GM12892 (cell line): ENCODE measurements around the gene CELF1.

Source experiments
- DNase-seq: peaks from one replicate; pipeline ENCODE4 v3.0.0; 2011; ENCODE audit not compliant: insufficient read length
- FAIRE-seq: peaks from 2 replicates; lab custom pipeline; 2011; peaks lifted over from hg19 to GRCh38; lab: Jason Lieb, UNC
- POLR2A ChIP-seq: IDR thresholded peaks from 2 replicates; pipeline ENCODE4 v1.6.1; 2011; ENCODE audit warnings: low read depth, low read length, control low read depth
- POLR2AphosphoS5 ChIP-seq: IDR thresholded peaks from 2 replicates; pipeline ENCODE4 v1.6.1; 2011; ENCODE audit warnings: low read depth, low read length, control low read depth
- TAF1 ChIP-seq: IDR thresholded peaks from 2 replicates; pipeline ENCODE4 v1.6.1; 2011; ENCODE audit warnings: low read depth, mild to moderate bottlenecking, control low read depth, low read length, borderline replicate concordance

Gene CELF1

DNA sequence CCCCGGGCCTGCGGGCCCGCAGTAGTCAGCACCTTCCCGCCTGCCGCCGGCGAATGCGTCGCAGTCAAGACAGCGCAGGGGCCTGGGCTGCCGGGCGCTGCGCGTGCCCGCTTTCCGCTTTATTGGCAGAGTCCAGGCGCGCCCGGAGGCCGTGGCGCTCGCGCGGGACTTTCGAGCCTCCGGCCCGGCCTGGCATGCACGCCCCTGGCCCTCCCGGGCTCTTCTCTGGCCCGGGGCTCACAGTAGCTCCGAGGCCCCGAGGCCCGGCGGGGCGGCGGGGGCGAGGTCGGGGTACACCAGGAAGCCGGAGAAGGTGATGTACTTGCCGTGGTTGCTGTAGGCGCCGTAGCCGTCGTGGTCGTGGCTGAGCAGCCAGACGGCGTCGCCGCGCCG, 36.6 kb upstream of the CELF1 start:
- TF ChIP-seq TAF1 = no peak
- no peak for TF ChIP-seq POLR2A
- TF ChIP-seq POLR2AphosphoS5 = no peak
- DNase-seq = no peak
- FAIRE-seq = no peak

DNA sequence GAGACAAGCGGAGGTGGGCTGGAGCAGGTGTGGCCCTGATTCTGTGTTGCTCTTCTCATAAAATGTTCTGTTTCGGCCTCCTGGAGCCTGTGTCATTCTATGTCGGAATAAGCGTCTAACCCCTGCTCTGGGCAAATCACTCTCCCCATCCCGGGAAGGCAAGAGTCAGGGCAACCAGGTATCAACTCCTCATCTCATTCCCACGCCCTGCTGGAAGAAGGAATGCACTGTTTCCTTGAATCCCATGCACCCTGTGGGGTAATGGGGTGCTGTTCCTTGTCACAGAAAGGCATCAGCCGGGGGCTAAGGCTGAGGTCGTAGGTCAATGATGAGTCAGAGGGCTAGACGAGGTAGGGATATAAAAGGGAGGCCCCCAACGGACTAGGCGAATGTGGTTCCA, 36.2 kb upstream of the CELF1 start:
- TF ChIP-seq POLR2AphosphoS5 (no peak), POLR2A (no peak), TAF1 (no peak)
- no peak for DNase-seq
- FAIRE-seq = no peak

DNA sequence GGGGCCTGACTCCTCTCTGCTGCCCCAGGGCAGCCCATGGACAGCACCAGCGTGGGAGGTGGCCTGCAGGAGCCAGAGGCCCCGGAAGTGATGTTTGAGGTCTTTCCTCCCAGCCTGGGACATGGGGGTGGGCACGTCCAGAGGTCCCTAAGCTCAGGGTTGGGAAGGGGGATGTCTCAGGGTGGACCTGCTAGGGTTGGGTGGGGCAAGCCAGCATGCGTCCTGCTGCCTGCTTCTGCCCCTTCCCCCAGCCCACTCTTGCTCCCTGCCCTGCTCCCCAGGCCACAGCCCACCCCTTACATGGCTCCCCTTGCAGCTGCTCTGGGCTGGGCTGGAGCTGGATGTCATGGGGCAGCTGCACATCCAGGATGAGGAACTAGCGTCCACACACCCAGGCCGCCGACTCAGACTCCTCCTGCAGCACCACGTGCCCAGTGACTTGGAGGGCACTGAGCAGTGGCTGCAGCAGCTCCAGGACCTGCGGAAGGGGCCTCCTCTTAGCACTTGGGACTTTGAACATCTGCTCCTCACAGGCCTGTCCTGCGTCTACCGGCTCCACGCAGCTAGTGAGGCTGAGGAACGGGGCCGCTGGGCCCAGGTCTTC, 34.9 kb upstream of the CELF1 start:
- FAIRE-seq (no peak), DNase-seq (no peak)
- TF ChIP-seq POLR2AphosphoS5 (no peak), POLR2A (no peak), TAF1 (no peak)

DNA sequence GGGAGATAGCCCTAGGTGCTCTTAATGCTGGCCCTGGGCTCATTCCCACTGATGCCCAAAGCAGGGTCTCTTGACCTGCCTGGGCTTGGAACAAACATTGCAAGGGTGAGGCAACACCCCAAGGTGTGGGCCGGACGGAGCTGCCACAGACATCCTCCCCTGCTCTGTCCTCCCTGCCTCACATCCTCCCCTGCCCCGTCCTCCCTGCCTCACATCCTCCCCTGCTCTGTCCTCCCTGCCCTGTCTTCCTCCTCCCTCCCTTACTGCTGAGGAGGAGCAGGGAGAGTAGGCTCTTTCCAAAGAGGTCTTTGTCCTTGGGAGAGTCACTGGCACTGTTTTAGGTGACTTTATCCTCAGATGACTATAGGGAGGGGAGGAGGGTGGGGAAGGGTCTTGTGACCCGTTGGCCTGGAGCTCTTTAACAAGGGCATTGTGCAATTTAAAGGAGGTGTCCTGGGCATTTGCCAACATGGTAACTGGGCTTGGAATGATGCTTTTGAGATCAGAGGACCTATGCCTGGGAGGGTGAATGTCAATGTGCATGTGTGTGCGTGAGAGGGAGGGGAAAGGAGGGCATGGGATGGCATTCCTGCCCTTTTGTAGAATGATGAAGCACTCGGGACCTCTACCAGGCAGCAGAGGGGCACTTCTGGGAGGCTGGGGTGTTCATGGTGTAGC, 34.2 kb upstream of the CELF1 start:
- no peak for DNase-seq
- TF ChIP-seq POLR2A (no peak), POLR2AphosphoS5 (no peak), TAF1 (no peak)
- FAIRE-seq = no peak

DNA sequence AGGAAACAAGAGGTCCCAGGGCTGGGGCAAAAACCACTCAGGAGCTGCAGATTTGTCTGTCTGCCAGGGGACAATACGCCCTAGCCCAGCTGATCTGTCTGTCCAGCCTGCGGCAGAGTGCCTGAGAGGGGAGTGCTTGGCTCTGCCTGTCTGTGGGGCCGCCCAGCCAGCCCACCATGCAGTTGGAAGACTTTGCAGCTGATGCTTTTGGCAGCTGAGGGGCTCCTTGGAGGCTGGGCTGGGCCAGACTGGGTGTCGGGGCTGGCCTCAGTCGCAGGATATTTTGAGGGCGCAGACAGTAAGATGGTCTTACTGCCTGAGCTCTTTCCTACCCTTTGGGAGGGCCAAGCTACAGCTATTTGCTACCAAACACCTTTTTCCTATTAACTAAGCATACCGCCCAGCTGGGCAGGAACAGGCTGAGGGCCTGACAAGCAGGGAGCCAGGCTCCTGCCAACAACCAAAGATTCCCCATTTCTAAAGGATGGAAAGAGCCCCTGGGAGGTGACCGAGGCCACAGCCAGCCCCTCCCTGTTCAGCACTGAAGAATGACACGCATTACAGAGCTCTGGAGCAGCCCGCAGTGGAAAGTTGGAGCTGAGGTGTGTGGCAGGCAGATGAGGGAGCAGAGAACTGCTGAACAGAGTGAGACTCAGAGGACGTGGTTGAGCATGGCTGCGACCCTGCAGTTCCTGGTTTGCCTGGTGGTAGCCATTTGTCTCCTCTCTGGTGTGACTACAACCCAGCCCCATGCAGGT, 33.3 kb upstream of the CELF1 start, which contains the start of gene FAM180B:
Gene FAM180B, plus strand, starts transcription at position 581 of the 758 bp plus-strand sequence. Its CDS starts 91 bp downstream, at position 672.
- DNase-seq (no peak), FAIRE-seq (no peak)
- no peak for TF ChIP-seq TAF1
- no peak for TF ChIP-seq POLR2AphosphoS5
- TF ChIP-seq POLR2A = no peak

DNA sequence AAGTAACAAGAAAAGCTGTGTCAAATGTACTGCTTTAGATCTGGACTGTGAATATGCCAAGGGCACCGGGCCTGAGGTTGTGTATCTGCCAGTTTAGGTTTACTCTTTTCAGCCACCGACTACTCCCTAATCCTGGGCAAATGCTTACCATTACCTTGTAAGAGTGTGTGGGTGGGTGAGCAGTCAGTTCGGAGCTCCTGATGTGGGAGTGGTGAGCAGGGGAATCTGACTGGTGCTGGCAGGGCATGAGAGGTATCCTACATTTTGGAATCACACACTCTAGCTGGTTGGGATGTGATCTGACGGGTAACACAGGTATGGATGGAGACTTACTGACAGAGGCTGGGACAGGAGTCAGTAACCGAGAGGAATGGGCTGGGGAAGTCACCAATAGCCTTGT, 30.9 kb upstream of the CELF1 start:
- no peak for FAIRE-seq
- TF ChIP-seq POLR2A = no peak
- no peak for TF ChIP-seq POLR2AphosphoS5
- no peak for TF ChIP-seq TAF1
- no peak for DNase-seq

DNA sequence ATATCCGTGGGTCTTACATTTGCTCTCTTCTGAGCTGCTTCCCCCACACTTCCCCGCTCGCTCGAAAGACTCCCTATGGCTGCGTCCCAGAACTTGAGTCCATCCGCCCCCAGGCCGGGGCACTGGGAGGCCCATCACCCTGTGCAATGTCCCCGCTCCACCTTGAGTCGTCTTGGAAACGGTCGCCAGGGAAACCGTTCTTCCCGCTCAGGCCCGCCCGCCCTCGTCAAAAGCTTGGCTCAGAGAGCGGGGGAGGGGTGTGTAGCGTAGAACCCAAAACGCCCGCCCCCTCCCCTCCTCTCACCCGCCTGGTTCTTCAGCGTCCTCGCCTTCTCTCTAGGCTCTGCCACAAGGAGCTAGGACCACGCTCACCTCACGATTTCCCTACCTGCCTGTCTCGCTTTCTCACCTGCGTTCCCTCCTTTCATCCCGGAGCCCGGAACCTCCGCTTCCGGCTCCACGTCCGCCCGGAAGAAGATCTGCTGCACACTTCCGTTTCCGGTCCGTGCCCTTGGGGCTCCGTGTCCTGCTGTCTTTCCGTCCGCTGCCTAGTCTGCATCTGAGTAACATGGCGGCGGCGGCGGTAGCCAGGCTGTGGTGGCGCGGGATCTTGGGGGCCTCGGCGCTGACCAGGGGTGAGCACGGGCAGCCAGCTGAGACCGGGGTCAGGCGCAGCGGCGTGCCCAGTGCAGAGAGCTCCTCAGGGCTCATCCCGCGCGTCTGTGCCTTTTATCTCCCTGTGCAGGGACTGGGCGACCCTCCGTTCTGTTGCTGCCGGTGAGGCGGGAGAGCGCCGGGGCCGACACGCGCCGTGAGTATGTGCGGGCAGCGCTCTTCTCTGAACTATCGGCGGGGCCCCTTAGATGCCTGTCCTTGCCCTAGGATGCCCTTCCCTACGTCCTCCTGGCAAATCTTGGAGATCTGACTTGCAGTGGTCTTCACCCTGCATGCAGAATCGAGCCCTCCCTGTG, 25.9 kb upstream of the CELF1 start, which contains the start of the genes KBTBD4 and NDUFS3:
Gene KBTBD4, minus strand, starts transcription at position 447 of the 971 bp plus-strand sequence. Its CDS starts 19 bp downstream, at position 428.
Gene NDUFS3, plus strand, starts transcription at position 551 of the 971 bp plus-strand sequence. Its CDS starts 18 bp downstream, at position 569.
- DNase-seq (peak; percentile 85), FAIRE-seq (peak; percentile 90)
- TF ChIP-seq POLR2AphosphoS5 (peak; percentile 90), TAF1 (peak; percentile 97), POLR2A (peak; percentile 87)

DNA sequence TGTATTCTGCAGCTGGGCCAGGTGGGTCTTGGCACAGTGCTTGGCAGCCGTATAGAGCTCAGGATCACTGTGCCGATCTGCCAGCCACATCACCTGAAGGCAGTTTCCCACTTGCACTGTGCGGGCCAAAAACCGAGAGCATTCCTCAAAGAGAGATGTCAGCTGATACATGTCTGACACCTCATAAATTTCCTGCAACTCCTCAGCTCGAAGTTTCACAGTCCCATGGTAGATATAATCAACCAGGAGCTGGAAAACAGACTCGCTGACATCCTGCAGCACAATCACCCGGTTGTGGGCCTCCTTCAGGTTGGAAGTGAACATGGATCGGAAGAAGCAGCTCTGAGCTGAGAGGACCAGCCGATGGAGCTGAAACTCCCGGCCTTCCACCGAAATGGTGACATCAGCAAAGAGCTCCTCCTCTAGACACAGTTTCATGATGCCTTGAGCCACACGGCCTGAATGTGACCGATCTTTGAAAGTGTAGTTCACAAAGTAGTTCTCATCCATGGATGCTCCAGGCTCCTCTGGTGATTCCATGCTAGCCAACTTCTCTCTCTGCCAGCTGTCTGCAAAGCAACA, 24.6 kb upstream of the CELF1 start:
- no peak for FAIRE-seq
- TF ChIP-seq POLR2AphosphoS5 (no peak), POLR2A (no peak), TAF1 (no peak)

DNA sequence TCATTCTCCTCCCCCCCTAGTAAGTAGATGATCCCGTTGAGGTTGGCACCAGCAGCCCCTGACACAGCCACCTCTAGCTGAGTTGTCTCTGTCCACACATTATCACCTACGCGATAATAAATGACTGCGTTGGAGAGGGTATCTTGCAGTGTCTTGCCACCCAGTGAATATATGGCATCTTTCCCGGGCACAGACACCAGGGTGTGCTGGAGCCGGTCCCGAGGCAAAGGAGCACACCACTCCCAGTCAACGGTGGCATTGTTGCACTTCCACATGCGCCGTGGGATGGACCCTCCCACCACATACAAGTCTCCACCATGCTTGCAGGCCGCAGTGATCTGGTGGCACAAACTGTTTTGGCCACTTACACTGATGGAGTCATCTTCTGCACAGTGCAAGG, 20.4 kb upstream of the CELF1 start:
- TF ChIP-seq POLR2AphosphoS5 (no peak; the same call in 1 of the 2 replicates), POLR2A (no peak), TAF1 (no peak)
- FAIRE-seq = no peak
- no peak for DNase-seq

More for the DNA sequence above, 24.6 kb upstream of the CELF1 start:
- no peak for DNase-seq

DNA sequence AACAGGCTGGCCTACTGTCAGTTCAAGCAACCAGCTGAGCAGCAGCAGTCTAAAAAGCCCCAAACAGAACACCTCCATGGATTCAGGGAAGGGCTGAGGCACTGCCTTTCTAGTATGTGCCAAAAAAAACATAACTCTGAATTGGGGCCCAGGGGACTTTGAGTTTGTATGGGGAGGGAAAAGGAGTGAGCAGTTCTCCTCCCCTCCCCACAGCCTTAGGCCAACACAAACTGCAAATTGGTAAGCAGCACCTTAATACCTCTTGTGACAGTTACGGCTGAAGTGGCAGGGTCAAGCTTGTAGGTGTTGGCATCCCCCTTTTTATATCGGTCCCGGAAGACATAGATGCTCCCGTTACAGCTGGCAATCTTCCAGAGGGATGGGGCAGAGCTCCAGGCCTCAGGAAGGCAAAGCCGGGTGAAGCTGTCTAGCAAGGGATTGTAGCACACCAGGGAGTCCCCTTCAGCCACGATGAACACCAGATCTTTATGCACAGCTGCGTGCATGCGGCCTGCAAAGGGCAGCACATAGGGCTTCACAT, 19.9 kb upstream of the CELF1 start:
- no peak for FAIRE-seq
- TF ChIP-seq POLR2AphosphoS5 (peak; percentile 16; the same call in 1 of the 2 replicates), POLR2A (no peak)
- DNase-seq = no peak
